Mesothelial cell of epicardium (in vitro differentiated cells): Measurements from ENCODE around the gene OTOP1. TPM values are rescaled to one million over a fixed set of nuclear protein-coding genes. Genes with fewer than 3 reads are reported as not detected.
"Not testable (repeated sequence)": the region's sequence is repeated elsewhere in the genome, so short reads cannot be mapped to it uniquely, and the experiment has no call there.

Source experiments
- DNase-seq, 2 experiments: peaks; one replicate each; pipeline ENCODE4 v3.0.0; 2021; ENCODE audit warnings: low spot score in 2 of 2; ENCODE audit not compliant: unreplicated experiment in 2 of 2
- H3K27ac Mint-ChIP-seq: 2 replicates; pipeline ENCODE4 v1.8.0; 2021; ENCODE audit warnings: mixed read lengths
- H3K27me3 Mint-ChIP-seq: 2 replicates; pipeline ENCODE4 v1.8.0; 2021; ENCODE audit warnings: low read depth, mixed read lengths
- H3K36me3 Mint-ChIP-seq: 2 replicates; pipeline ENCODE4 v1.8.0; 2021; ENCODE audit warnings: mixed read lengths
- H3K4me1 Mint-ChIP-seq: 2 replicates; pipeline ENCODE4 v1.8.0; 2021; ENCODE audit warnings: mixed read lengths
- H3K4me3 Mint-ChIP-seq: 2 replicates; pipeline ENCODE4 v1.8.0; 2021; ENCODE audit warnings: mild to moderate bottlenecking, moderate library complexity, mixed read lengths
- H3K9me3 Mint-ChIP-seq: 2 replicates; pipeline ENCODE4 v1.8.0; 2021; ENCODE audit warnings: mixed read lengths
- CTCF ChIP-seq: fragments of 200-600 bp; sonication (generic); IDR thresholded peaks from one replicate; pipeline ENCODE4 v1.5.0; 2021; ENCODE audit warnings: antibody characterized with exemption; ENCODE audit not compliant: unreplicated experiment
- total RNA-seq: library from RNA; stranded (reverse); gene quantifications from 3 replicates; pipeline ENCODE4 v1.2.1, GENCODE V29; 2021

Gene OTOP1
- total RNA-seq, 1 donor from 2014 or later = not detected

- no peak for TF ChIP-seq CTCF
- H3K9me3 Mint-ChIP-seq = no peaks in the 10 kb centered on the region
- no peaks in the 10 kb centered on the region for H3K4me1 Mint-ChIP-seq
- no peak for DNase-seq
- H3K4me3 Mint-ChIP-seq = no peak overlapping the region
- peaks cover 38% of the 10 kb centered on the region for H3K27me3 Mint-ChIP-seq
- no peak overlapping the region for H3K27ac Mint-ChIP-seq
- H3K36me3 Mint-ChIP-seq = no peaks in the 10 kb centered on the region
These were observed 30.1 kb upstream of the OTOP1 start for GRCh38 chr4:4256799-4257198.

GRCh38 chr4:4254666-4255065, 27.9 kb upstream of the OTOP1 start:
- Mint-ChIP-seq H3K27me3 (peaks cover 42% of the 10 kb centered on the region), H3K4me1 (no peaks in the 10 kb centered on the region), H3K4me3 (no peak overlapping the region), H3K36me3 (no peaks in the 10 kb centered on the region), H3K9me3 (no peaks in the 10 kb centered on the region), H3K27ac (no peak overlapping the region)
- no peak for DNase-seq
- TF ChIP-seq CTCF = no peak

- Mint-ChIP-seq H3K9me3 (no peaks in the 10 kb centered on the region), H3K36me3 (no peaks in the 10 kb centered on the region), H3K27ac (no peak overlapping the region), H3K4me3 (no peak overlapping the region), H3K27me3 (peaks cover 39% of the 10 kb centered on the region), H3K4me1 (peaks cover 1% of the 10 kb centered on the region)
- no peak for DNase-seq
- no peak for TF ChIP-seq CTCF
These were observed 27.5 kb upstream of the OTOP1 start for GRCh38 chr4:4254199-4254598.

GRCh38 chr4:4249866-4250265, 23.1 kb upstream of the OTOP1 start:
- Mint-ChIP-seq H3K27ac (peak overlapping the region; percentile 7), H3K36me3 (peaks cover 8% of the 10 kb centered on the region), H3K9me3 (no peaks in the 10 kb centered on the region), H3K27me3 (peaks cover 20% of the 10 kb centered on the region), H3K4me1 (peaks cover 18% of the 10 kb centered on the region), H3K4me3 (peak overlapping the region; percentile 49)
- DNase-seq = no peak
- no peak for TF ChIP-seq CTCF

- Mint-ChIP-seq H3K27me3 (peaks cover 15% of the 10 kb centered on the region), H3K27ac (peak overlapping the region; percentile 97), H3K4me3 (peak overlapping the region; percentile 86), H3K4me1 (peaks cover 18% of the 10 kb centered on the region)
- H3K36me3 Mint-ChIP-seq, DNase-seq, H3K9me3 Mint-ChIP-seq: not testable (repeated sequence)
These were observed 22.6 kb upstream of the OTOP1 start for GRCh38 chr4:4249342-4249741.

GRCh38 chr4:4248885-4249203, 22.1 kb upstream of the OTOP1 start:
- peaks cover 12% of the 10 kb centered on the region for H3K27me3 Mint-ChIP-seq
- H3K4me1 Mint-ChIP-seq = peaks cover 18% of the 10 kb centered on the region
- H3K27ac Mint-ChIP-seq = peak overlapping the region; percentile 97
- no peak for TF ChIP-seq CTCF
- peak overlapping the region; percentile 86 for H3K4me3 Mint-ChIP-seq
- no peak for DNase-seq
- peaks cover 10% of the 10 kb centered on the region for H3K36me3 Mint-ChIP-seq
- no peaks in the 10 kb centered on the region for H3K9me3 Mint-ChIP-seq
